SIG-M5 treated with dmso at 0.1 percent for 504 hours (cell line): ENCODE data around the gene SEC24C.
"Not testable (repeated sequence)": the region's sequence is repeated elsewhere in the genome, so short reads cannot be mapped to it uniquely, and the experiment has no call there.

Experiments used
- DNase-seq: peaks from one replicate; lab custom pipeline; 2025; ENCODE audit not compliant: unreplicated experiment; lab: John Stamatoyannopoulos, UW

SEC24C gene, protein sequence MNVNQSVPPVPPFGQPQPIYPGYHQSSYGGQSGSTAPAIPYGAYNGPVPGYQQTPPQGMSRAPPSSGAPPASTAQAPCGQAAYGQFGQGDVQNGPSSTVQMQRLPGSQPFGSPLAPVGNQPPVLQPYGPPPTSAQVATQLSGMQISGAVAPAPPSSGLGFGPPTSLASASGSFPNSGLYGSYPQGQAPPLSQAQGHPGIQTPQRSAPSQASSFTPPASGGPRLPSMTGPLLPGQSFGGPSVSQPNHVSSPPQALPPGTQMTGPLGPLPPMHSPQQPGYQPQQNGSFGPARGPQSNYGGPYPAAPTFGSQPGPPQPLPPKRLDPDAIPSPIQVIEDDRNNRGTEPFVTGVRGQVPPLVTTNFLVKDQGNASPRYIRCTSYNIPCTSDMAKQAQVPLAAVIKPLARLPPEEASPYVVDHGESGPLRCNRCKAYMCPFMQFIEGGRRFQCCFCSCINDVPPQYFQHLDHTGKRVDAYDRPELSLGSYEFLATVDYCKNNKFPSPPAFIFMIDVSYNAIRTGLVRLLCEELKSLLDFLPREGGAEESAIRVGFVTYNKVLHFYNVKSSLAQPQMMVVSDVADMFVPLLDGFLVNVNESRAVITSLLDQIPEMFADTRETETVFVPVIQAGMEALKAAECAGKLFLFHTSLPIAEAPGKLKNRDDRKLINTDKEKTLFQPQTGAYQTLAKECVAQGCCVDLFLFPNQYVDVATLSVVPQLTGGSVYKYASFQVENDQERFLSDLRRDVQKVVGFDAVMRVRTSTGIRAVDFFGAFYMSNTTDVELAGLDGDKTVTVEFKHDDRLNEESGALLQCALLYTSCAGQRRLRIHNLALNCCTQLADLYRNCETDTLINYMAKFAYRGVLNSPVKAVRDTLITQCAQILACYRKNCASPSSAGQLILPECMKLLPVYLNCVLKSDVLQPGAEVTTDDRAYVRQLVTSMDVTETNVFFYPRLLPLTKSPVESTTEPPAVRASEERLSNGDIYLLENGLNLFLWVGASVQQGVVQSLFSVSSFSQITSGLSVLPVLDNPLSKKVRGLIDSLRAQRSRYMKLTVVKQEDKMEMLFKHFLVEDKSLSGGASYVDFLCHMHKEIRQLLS

DNA sequence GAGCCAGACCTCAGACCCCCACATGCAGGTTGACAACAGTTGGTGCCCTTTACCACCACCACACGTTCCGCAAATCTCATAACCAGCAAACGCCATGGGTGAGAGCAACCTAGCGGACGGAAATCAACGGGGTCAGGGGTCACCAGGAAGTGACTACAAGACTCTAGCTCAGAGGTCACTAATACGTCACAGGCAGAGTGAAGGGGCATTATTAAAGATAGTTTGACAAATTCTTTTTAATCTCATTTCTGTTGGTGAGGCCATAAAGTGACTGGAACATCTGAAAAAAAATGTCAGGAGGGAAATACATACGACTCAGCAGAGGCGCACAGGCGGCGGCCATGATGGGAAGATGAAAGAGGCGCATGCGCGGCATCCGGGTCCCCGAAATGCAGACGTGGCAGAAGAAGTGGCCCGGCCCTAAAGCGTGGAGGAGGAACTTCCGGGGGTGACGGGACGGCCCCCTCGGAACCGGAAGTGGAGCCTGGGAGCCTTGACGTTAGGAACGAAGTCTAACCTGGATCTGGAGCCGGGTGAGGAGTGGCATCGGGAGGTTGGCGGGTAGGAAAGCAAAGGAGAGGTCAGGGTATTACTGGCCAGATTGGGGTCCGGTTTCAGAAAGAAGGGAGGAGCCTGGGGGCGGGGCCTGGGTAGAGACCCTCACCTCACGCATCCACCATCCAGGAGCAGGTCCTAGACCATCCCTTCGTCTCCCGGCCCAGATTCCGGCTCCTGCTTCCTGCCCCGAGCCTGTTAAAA, at the start of gene SEC24C:
Gene SEC24C (plus strand): TSS at position 468 of the 759 bp plus-strand sequence. CDS start 2,461 bp downstream, outside the sequence.
- DNase-seq: peak; percentile 94

DNA sequence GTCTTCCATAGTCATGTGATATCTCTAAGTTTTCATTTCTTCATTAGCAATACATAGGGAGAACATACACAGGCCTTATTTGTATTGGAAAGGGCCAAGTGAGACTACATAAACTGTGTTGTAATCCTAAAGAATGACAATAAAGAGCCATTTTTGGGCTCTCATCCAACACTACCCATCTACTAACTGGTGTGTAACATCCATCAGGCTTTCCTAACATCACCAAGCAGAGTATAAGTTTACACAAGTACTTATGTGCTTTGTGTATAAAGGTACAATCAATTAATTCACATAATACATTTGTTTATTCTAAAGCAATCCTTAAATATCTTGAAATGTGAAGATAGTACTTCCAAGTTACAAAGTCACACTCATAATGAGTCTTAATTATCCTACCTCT, 48.9 kb upstream of the SEC24C start:
- DNase-seq: not testable (repeated sequence)

DNA sequence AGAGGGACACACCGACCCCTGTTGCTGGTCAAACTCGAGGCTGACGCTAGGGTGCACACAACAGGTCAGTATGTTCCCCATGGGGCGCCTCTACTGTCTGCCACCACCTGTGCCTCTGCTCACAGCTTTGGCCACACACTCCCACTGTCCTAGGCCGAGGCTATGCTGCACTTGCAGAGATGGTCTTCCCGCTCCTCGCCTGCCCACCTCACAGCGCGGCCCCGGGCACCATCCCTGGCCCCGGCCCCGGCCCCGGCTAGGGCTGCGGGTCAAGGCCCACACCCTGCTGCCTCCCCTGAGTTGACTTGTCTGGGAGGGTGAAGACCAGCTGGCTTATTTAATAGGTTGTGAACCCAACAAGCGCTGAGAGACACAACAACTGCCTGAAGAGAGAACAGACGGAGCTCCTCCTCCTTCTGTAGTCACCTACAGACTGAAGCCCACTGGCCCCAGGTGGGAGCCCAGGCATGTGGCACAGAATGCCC, 46.5 kb upstream of the SEC24C start, which contains the start of gene AGAP5:
Gene AGAP5 (minus strand): TSS at position 435 of the 485 bp plus-strand sequence. CDS start 354 bp downstream, at position 81.
- not testable (repeated sequence) for DNase-seq

DNA sequence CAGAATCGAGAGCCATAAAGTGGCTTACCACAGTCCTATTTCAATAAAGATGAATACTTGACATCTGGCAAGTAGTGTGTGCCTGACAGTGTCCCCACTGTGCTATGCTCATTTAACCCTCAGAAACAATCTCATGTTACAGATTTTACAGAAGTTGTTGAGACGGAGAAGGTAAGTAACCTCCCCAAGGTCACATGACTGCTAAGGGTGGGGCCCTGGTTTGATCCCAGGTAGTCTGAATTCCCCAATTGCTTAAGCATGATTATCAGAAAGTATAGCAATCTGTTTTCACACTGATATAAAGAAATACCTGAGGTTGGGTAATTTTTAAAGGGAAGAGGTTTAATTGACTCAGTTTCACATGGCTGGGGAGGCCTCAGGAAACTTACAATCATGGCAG, 45.4 kb upstream of the SEC24C start:
- DNase-seq: not testable (repeated sequence)

DNA sequence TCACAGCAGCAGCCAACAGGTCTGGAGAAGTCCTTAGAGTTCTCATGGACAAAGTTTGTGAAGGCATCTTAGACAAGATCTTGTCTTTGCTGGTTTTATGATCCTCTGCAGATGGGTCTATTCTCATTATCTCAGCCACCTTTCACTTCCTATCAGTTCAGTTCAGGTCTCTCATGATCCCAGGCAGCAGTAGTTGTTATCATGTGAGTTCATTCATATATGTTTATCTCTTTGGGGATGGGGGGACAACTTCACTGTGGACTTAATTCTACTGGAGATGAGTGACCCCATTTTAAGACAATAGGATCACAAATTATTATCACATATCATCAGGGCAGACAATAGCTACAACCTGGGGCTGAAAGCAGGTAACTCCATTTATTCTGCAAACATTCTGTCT, 40.2 kb upstream of the SEC24C start:
- not testable (repeated sequence) for DNase-seq

DNA sequence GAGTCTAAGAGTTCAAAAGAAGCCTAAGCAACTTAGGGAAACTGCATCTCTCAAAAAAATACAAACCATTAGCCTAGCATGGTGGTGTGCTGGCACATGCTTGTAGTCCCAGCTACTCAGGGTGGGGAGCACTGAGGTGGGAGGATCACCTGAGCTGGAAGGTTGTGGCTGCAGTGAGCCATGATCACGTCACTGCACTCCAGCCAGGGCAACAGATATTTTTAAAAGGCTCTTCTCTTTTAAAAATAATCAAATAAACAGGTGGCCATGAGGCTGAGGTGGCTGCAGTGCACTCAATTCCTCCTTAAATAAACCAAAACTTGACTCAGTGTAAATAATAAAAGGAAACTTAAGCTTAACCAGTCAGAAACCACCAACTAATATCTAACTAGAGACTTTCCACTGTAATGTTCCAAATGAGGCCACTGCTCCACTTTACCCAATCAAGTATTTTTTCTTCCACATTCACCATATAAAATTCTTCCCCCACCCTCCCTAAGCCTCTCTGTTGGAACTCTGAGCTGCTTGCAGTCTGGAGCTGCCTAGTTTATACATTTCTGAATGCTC, 38.6 kb upstream of the SEC24C start:
- not testable (repeated sequence) for DNase-seq

DNA sequence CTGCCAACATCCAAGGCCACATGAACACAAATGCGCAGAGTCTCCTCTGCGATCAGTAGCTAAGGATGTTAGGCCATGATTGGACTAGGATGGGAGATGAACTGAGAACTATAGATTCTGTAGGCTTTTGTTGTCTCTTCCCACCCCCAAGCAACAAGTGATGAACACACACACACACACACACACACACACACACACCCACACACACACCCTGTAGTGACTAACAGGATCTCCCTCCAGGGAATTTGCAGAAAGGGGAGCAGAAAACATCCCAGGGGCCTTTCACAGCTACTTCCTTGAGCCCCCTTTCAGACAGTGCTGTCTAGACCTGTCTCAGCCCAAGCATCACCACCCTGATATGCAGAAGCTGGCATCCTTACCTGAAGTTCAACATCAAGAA, 37.7 kb upstream of the SEC24C start:
- DNase-seq: not testable (repeated sequence)

DNA sequence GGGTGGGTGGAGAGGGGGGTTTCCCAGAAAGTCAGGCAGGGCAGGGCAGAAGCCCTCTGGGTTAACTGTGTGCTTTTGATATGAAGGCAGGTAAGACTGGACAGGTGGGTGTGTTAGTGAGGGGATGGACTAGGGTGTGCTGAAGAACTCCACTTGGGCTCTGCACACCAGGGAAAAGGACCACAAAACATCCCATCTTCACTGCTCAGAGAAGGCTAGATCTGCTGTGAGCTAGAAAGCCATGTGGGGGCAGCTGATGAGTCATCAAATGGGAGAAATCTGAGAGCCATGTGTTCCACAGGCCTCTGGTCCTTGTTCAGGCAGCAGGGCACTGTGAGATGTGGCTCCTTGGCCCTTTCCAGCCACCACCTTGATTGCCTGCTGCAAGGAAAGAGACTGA, 36.5 kb upstream of the SEC24C start:
- DNase-seq: not testable (repeated sequence)

DNA sequence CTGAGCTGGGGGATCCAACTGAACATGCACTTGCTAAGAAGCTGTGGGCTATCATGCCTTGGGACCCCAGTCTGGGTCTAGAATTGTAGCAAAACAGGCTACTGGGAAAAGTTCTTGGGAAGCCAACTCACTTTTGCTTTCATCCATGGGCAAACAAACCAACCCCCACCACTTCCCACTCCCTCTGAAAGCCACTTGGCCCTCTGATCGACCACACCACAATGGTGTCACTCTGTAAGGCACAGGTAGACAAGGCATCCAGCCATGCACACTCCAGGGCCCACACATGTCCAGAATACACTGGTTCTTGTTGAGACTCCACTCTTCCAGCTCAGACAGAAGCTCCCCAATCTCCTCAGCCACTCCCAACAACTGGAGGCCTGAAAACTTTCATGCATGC, 36.0 kb upstream of the SEC24C start:
- not testable (repeated sequence) for DNase-seq

DNA sequence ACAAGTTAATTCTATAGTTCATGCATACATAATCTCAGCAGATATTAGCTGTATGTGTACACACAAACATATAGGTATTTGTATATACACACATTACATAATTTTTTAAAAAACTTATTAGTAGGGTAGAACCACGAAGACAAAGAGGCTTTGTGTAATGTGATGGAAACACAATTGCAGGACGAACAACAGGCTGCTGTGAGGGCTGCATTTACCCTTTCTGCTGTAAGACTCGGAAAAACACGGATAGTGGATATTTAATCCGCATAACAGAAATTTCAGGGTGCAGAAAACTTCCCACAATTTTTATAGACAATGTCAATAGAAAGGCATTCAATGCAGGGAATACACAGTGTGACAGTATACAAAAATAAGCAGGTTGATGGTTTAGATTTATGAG, 32.5 kb upstream of the SEC24C start:
- not testable (repeated sequence) for DNase-seq

DNA sequence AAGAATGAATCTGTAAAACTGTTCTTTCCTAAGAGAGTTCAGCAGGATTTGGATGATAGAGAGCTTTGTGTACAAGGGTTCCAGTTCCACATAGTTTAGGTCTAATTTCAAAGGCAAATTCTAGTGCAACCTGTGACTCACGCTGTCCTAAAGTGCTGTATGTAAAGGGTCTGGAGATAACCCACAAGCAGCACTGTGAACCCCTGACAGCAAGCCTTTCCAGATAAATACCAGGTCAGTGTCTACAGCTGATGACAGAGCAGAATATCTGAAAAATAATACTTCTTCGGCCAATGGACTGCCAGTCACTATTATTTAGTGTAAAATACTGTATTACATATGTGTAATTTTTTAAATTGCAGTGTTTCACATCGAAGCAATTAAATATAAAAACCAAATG, 30.3 kb upstream of the SEC24C start:
- not testable (repeated sequence) for DNase-seq

DNA sequence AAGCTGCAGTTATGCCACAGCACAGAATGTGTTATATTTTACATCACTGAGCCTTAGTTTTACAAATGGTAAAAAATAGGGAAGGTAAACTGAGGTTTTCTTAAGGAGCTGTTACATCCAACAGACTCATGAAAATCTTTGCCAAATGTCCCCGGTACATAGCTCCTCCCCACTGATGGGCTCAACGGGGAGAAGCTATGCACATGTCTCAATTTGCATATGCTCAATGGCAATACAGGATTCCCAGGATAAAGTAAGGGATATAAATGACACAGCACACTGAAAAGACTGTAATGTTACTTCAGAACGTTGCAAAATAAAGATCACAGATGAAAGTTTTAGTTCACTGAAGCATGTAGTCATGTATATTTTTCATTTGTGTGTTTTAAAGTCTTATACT, 29.7 kb upstream of the SEC24C start:
- not testable (repeated sequence) for DNase-seq

DNA sequence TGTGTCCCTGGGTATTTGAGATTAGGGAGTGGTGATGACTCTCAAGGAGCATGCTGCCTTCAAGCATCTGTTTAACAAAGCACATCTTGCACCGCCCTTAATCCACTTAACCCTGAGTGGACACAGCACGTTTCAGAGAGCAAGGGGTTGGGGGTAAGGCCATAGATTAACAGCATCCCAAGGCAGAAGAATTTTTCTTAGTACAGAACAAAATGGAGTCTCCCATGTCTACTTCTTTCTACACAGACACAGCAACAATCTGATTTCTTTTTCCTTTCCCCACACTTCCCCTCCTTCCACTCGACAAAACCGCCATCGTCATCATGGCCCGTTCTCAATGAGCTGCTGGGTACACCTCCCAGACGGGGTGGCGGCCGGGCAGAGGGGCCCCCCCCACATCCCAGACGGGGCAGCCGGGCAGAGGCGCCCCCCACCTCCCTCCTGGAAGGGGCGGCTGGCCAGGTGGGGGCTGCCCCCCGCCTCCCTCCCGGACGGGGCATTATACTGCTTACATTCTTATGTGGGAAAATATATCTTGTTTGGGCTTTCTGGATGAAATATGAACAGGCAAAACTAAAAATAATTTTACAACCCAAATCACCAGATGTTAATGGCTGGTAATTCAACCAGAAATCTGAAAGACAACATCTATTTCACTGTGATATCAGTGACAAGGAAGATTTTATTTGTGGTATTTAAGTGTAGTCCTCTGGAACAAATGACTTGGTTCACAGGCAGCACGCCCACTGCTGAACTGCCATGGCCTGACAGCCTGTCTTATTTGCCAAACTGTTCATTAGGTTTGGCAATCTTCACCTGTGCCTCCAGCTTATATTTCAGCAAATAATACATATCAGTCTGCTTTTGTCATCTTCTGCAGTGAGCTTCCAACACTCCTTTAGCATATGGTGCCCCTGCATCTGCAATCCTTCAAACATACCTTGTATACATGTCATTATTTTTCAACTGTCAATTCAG, 28.7 kb upstream of the SEC24C start:
- not testable (repeated sequence) for DNase-seq

DNA sequence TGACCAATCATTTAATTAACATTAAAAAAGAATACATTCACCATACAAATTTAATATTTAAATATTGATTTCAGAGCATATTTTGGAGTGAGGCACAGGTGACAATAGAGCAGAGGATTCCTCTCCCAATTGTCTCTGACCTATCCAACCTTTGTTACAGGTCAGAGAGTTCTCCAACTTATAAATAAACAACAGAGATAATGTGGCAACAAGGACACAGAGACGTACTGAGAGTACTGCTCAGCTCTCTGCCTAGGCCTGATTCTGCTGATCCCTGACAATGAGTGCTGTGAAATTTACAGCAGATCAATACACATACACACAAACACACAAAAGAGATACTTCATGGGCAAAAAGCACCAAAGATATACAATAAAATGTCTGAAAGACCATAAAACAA, 27.9 kb upstream of the SEC24C start:
- DNase-seq: no peak

DNA sequence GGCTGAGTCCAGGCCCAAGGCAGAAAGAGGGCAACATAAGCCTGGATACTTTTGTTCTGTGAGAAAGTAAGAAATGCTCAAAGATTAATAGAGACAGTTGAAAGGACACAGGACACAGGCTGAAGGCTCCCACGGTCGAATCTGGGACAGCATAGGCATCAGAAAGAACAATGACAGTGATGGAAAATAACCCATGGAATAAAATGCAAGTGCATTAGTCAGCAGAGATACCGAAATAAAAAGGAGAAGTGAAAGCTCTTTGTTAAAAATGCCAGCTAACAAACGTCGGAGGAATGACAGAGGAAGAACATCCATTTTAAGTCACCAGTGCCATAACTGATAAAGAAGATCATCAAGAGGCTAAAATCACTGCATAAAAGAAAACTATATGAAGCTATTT, 26.6 kb upstream of the SEC24C start:
- peak; percentile 87 for DNase-seq

DNA sequence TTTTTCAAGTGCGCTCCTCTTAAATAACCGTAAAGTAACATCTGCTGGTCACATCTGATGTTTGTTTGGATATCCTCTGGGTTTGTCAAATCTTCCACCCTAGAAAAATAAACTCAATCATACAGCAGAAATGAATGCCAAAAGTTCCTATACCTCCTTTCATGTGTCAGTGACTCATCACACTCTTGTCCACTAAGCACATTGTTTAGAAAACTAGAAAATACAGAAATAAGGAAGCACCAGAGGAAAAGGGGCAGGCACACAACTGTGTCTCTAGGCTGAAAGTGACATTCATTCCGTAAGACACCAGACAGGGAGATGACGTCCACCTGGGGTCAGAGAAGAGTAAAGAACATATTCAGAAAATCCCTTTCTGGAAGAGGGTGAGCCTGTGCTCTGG, 23.6 kb upstream of the SEC24C start:
- not testable (repeated sequence) for DNase-seq

DNA sequence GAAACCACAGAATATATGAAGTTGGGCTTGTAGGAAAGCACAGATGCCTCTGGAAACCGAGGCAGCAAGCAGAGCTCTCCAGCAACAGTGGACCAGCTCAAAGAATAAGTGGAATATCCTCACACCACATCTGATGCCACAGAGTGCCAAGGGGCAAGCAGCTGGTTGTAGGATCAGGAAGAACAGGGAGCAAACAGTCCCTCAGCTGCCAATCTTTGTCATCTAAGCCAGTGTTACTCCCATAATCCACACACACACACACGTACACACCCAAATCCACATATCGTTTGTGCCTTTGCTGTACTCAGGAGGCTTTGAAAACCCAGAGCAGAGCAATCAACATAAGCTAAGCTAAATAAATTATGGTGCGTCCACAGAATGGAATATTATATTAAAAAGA, 20.7 kb upstream of the SEC24C start:
- no peak for DNase-seq

DNA sequence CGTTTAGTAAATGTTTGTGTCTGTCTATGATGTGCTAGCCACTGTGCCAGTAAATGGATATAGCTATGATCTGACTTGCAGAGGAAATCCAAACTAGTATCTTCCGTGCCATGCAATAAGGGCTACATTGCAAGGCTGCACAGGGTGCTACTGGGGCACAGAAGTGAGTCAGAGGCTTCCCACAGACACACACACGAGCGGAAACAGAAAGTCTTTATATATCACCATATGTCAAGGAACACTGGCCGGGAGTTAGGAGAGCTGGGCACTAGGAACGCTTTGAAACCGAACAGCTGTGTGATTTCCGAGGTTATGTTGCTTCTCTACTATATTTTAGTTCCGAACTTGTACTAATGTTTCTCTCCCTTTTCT, 14.4 kb upstream of the SEC24C start:
- DNase-seq: not testable (repeated sequence)
